ENCODE results near the gene RABL2B.
"Not testable (repeated sequence)": the region's sequence is repeated elsewhere in the genome, so short reads cannot be mapped to it uniquely, and the experiment has no call there.

GRCh38 chr22:50783880-50784276, 442 bp upstream of the RABL2B start:
- TF ChIP-seq, protein P1, sequence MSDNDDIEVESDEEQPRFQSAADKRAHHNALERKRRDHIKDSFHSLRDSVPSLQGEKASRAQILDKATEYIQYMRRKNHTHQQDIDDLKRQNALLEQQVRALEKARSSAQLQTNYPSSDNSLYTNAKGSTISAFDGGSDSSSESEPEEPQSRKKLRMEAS (IDR thresholded peaks at IDR 0.05; ENCODE audit: low read depth, low read length), result not testable (repeated sequence)
- TF ChIP-seq, protein P2, sequence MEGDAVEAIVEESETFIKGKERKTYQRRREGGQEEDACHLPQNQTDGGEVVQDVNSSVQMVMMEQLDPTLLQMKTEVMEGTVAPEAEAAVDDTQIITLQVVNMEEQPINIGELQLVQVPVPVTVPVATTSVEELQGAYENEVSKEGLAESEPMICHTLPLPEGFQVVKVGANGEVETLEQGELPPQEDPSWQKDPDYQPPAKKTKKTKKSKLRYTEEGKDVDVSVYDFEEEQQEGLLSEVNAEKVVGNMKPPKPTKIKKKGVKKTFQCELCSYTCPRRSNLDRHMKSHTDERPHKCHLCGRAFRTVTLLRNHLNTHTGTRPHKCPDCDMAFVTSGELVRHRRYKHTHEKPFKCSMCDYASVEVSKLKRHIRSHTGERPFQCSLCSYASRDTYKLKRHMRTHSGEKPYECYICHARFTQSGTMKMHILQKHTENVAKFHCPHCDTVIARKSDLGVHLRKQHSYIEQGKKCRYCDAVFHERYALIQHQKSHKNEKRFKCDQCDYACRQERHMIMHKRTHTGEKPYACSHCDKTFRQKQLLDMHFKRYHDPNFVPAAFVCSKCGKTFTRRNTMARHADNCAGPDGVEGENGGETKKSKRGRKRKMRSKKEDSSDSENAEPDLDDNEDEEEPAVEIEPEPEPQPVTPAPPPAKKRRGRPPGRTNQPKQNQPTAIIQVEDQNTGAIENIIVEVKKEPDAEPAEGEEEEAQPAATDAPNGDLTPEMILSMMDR (IDR thresholded peaks at IDR 0.05; ENCODE audit: low read depth, low read length), result not testable (repeated sequence)
